H1 (cell line): ENCODE measurements around the gene TNFSF11. TPM values are rescaled to one million over a fixed set of nuclear protein-coding genes. Genes with fewer than 3 reads are reported as not detected.

Experiments used
- CTCF ChIA-PET: fragments of 300-600 bp; sonication (Branson Sonifier 250); formaldehyde crosslinking; loops from one replicate; lab custom pipeline; 2021; ENCODE audit not compliant: partially characterized antibody; lab: Charles Lee
- POLR2A ChIA-PET: fragments of 300-600 bp; sonication (Branson Sonifier 250); formaldehyde crosslinking; loops from one replicate; lab custom pipeline; 2021; ENCODE audit warnings: inconsistent platforms; ENCODE audit not compliant: partially characterized antibody; lab: Charles Lee
- DNase-seq, 2 experiments: peaks; one replicate each; pipeline versions ENCODE4 v3.0.0 to v3.0.0-alpha.2; 2010 to 2022; ENCODE audit warnings: low spot score in 2 of 2, low read depth in 1 of 2, mixed read lengths in 1 of 2
- FAIRE-seq: peaks from 2 replicates; lab custom pipeline; 2011; peaks lifted over from hg19 to GRCh38; lab: Jason Lieb, UNC
- H2AFZ ChIP-seq: 2 replicates; pipeline ENCODE4 v1.8.1; 2012; ENCODE audit warnings: low read length, inconsistent platforms
- H2AK5ac ChIP-seq: 2 replicates; pipeline ENCODE4 v1.6.1; 2013; ENCODE audit warnings: low read depth, low read length
- H2BK120ac ChIP-seq: replicated peaks from 2 replicates; pipeline ENCODE3; 2013; ENCODE audit warnings: low read depth, low read length, inconsistent platforms
- H2BK12ac ChIP-seq: 2 replicates; pipeline ENCODE4 v1.6.1; 2013; ENCODE audit warnings: low read depth, low read length
- H2BK15ac ChIP-seq: 2 replicates; pipeline ENCODE4 v1.6.1; 2013; ENCODE audit warnings: low read length
- H2BK20ac ChIP-seq: 2 replicates; pipeline ENCODE4 v1.6.1; 2013; ENCODE audit warnings: low read length
- H2BK5ac ChIP-seq: 2 replicates; pipeline ENCODE4 v1.6.1; 2013; ENCODE audit warnings: low read depth, low read length
- H3K14ac ChIP-seq: 2 replicates; pipeline ENCODE4 v1.6.1; 2013; ENCODE audit warnings: inconsistent platforms; ENCODE audit not compliant: insufficient read length
- H3K18ac ChIP-seq: 2 replicates; pipeline ENCODE4 v1.6.1; 2013; ENCODE audit warnings: low read length; ENCODE audit errors: extremely low read depth
- H3K23ac ChIP-seq: 2 replicates; pipeline ENCODE4 v1.6.1; 2013; ENCODE audit warnings: inconsistent platforms; ENCODE audit not compliant: insufficient read length
- H3K23me2 ChIP-seq: 2 replicates; pipeline ENCODE4 v1.6.1; 2013; ENCODE audit warnings: low read depth, low read length
- H3K27ac ChIP-seq: 2 replicates; pipeline ENCODE4 v1.6.1; 2011; ENCODE audit warnings: low read depth, low read length, inconsistent platforms
- H3K27me3 ChIP-seq, 4 experiments: replicated peaks in 1 of 4; 1 replicate in 1 of 4; 2 replicates in 3 of 4; pipeline versions ENCODE4 v1.6.1 to v1.8.1; 2011 to 2013; ENCODE audit warnings: low read length in 3 of 4, mild to moderate bottlenecking in 3 of 4, inconsistent platforms in 2 of 4, mixed read lengths in 2 of 4, moderate library complexity in 1 of 4; ENCODE audit not compliant: control insufficient read depth in 3 of 4, insufficient read depth in 3 of 4; ENCODE audit errors: extremely low read depth in 1 of 4
- H3K36me3 ChIP-seq, 4 experiments: 2 replicates each; pipeline versions ENCODE4 v1.6.1 to v1.8.1; 2011 to 2013; ENCODE audit warnings: mild to moderate bottlenecking in 4 of 4, low read length in 3 of 4, moderate library complexity in 2 of 4, control low read depth in 1 of 4, inconsistent platforms in 1 of 4; ENCODE audit not compliant: insufficient read depth in 4 of 4, control insufficient read depth in 2 of 4
- H3K4ac ChIP-seq: replicated peaks from 2 replicates; pipeline ENCODE3; 2013; ENCODE audit warnings: low read length, low read depth, mixed read lengths, inconsistent platforms; ENCODE audit not compliant: insufficient read length
- H3K4me1 ChIP-seq, 4 experiments: replicated peaks in 1 of 4; 1 replicate in 1 of 4; 2 replicates in 3 of 4; pipeline versions ENCODE4 v1.6.1 to v1.8.1; 2011 to 2013; ENCODE audit warnings: low read length in 3 of 4, inconsistent platforms in 2 of 4, mixed read lengths in 1 of 4; ENCODE audit not compliant: insufficient read depth in 4 of 4, control insufficient read depth in 3 of 4
- H3K4me2 ChIP-seq, 2 experiments: 2 replicates each; pipeline versions ENCODE4 v1.6.1 to v1.8.1; 2011 to 2013; ENCODE audit warnings: low read depth in 2 of 2, low read length in 2 of 2, control low read depth in 1 of 2, inconsistent platforms in 1 of 2, mild to moderate bottlenecking in 1 of 2; ENCODE audit not compliant: insufficient read depth in 1 of 2
- H3K4me3 ChIP-seq, 4 experiments: fragments of 200-600, 300-600 bp in 1 of 4; sonication (generic), shearing (Covaris generic), sonication (Bioruptor Twin) in 1 of 4; 2 replicates each; pipeline versions ENCODE4 v1.5.1 to v1.8.1; 2011 to 2016; ENCODE audit warnings: low read length in 4 of 4, low read depth in 3 of 4, control low read depth in 2 of 4, inconsistent platforms in 2 of 4, mild to moderate bottlenecking in 2 of 4, mixed read lengths in 1 of 4, moderate library complexity in 1 of 4; ENCODE audit not compliant: insufficient read depth in 2 of 4; ENCODE audit errors: extremely low read depth in 1 of 4
- H3K56ac ChIP-seq: replicated peaks from 2 replicates; pipeline ENCODE3; 2013; ENCODE audit warnings: low read depth, mild to moderate bottlenecking, mixed read lengths, low read length, inconsistent platforms; ENCODE audit not compliant: insufficient read length
- H3K79me1 ChIP-seq: 2 replicates; pipeline ENCODE4 v1.6.1; 2013; ENCODE audit warnings: low read depth, low read length, control low read depth
- H3K79me2 ChIP-seq, 2 experiments: 2 replicates each; pipeline versions ENCODE4 v1.6.1 to v1.8.1; 2012 to 2013; ENCODE audit warnings: low read length in 2 of 2, mild to moderate bottlenecking in 2 of 2, inconsistent platforms in 1 of 2; ENCODE audit not compliant: insufficient read depth in 2 of 2, control insufficient read depth in 1 of 2
- H3K9ac ChIP-seq, 4 experiments: replicated peaks in 1 of 4; 1 replicate in 1 of 4; 2 replicates in 3 of 4; pipeline versions ENCODE4 v1.6.1 to v1.8.1; 2011 to 2013; ENCODE audit warnings: low read depth in 3 of 4, low read length in 3 of 4, control low read depth in 2 of 4, mild to moderate bottlenecking in 2 of 4, moderate library complexity in 2 of 4, inconsistent platforms in 1 of 4; ENCODE audit errors: extremely low read depth in 1 of 4
- H3K9me3 ChIP-seq, 2 experiments: 2 replicates each; pipeline versions ENCODE4 v1.6.1 to v1.8.1; 2012 to 2013; ENCODE audit warnings: mild to moderate bottlenecking in 2 of 2, moderate library complexity in 2 of 2, control low read depth in 1 of 2, inconsistent platforms in 1 of 2, low read depth in 1 of 2, low read length in 1 of 2, mixed read lengths in 1 of 2; ENCODE audit not compliant: insufficient read depth in 2 of 2
- H4K20me1 ChIP-seq, 2 experiments: replicated peaks in 1 of 2; 2 replicates each; pipeline versions ENCODE3 to v1.8.1; 2011 to 2013; ENCODE audit warnings: inconsistent platforms in 2 of 2, low read length in 2 of 2, mild to moderate bottlenecking in 1 of 2; ENCODE audit not compliant: insufficient read depth in 2 of 2, control insufficient read depth in 1 of 2
- H4K5ac ChIP-seq: 2 replicates; pipeline ENCODE4 v1.6.1; 2013; ENCODE audit warnings: low read length, low read depth, mixed read lengths, inconsistent platforms; ENCODE audit not compliant: insufficient read length
- H4K8ac ChIP-seq: 2 replicates; pipeline ENCODE4 v1.8.0; 2013; ENCODE audit warnings: mild to moderate bottlenecking, moderate library complexity, low read length, inconsistent platforms; ENCODE audit not compliant: insufficient read depth; ENCODE audit errors: extremely low read depth
- H4K91ac ChIP-seq: replicated peaks from 2 replicates; pipeline ENCODE3; 2013; ENCODE audit warnings: low read length, mixed read lengths, inconsistent platforms; ENCODE audit not compliant: insufficient read length
- CBX5 ChIP-seq: fragments of 300-800, 300-1000 bp; sonication (generic); IDR thresholded peaks from 2 replicates; pipeline ENCODE4 v1.7.1; 2016; ENCODE audit warnings: antibody characterized with exemption, low read length, low read depth
- CHD1 ChIP-seq: IDR thresholded peaks from 2 replicates; pipeline ENCODE4 v1.6.1; 2012; ENCODE audit warnings: low read depth, low read length, improper control_type of control experiment
- KDM1A ChIP-seq: fragments of 200-600, 300-600 bp; sonication (generic); IDR thresholded peaks from 2 replicates; pipeline ENCODE4 v1.7.1; 2016; ENCODE audit warnings: mild to moderate bottlenecking, low read length, borderline replicate concordance
- RAD21 ChIP-seq, 2 experiments: IDR thresholded peaks in 1 of 2; conservative IDR thresholded peaks in 1 of 2; 2 replicates each; pipeline ENCODE4 v1.6.1; 2011; ENCODE audit warnings: low read depth in 2 of 2, low read length in 2 of 2, improper control_type of control experiment in 1 of 2, inconsistent platforms in 1 of 2, mild to moderate bottlenecking in 1 of 2, moderate library complexity in 1 of 2
- SAP30 ChIP-seq: fragments of 300-600 bp; sonication (generic); IDR thresholded peaks from 2 replicates; pipeline ENCODE4 v1.7.1; 2012; ENCODE audit warnings: low read length, moderate library complexity, mild to moderate bottlenecking, inconsistent platforms; ENCODE audit not compliant: insufficient read depth, insufficient replicate concordance
- SP4 ChIP-seq: IDR thresholded peaks from 2 replicates; pipeline ENCODE4 v1.6.1; 2012; ENCODE audit warnings: low read length, inconsistent platforms
- TCF12 ChIP-seq: IDR thresholded peaks from 2 replicates; pipeline ENCODE4 v1.6.1; 2011; ENCODE audit warnings: low read depth, mild to moderate bottlenecking, low read length
- TEAD4 ChIP-seq: IDR thresholded peaks from 2 replicates; pipeline ENCODE4 v1.6.1; 2012; ENCODE audit warnings: low read depth, low read length, inconsistent platforms, mixed read lengths
- WGBS, 2 experiments: shearing (Covaris generic) in 1 of 2; methylation state at CpG; one replicate each; pipeline versions ENCODE4 v1.1.6 to v1.1.7; 2013 to 2015; ENCODE audit warnings: low lambda C conversion rate in 2 of 2, mixed read lengths in 2 of 2, inconsistent platforms in 1 of 2, low coverage in 1 of 2, missing lambda C conversion rate in 1 of 2; ENCODE audit not compliant: insufficient replicate concordance in 2 of 2, insufficient coverage in 1 of 2, insufficient read length in 1 of 2; ENCODE audit errors: extremely low coverage in 1 of 2, missing lambda C conversion rate in 1 of 2; 5-methylcytosine and 5-hydroxymethylcytosine counted together
- polyA plus RNA-seq, 7 experiments: library from polyadenylated mRNA; depleted of rRNA in 3 of 7; stranded (reverse) in 5 of 7; unstranded in 2 of 7; fragments of >200 nt in 5 of 7; fragments of 200-250 nt in 2 of 7; gene quantifications; 1 replicate in 5 of 7; 2 replicates in 1 of 7; 4 replicates in 1 of 7; pipeline versions ENCODE4 v1.2.1 to v1.2.3, GENCODE V29; 2011 to 2013; ENCODE audit warnings: missing spikeins in 2 of 7, mixed read lengths in 2 of 7
- total RNA-seq: library from RNA; stranded (reverse); fragmentation: NEBNext Ultra II Directional; extraction: Animal tissue kit (Norgen Biotek cat#: 25700); gene quantifications from 2 replicates; pipeline ENCODE4 v1.2.1, GENCODE V29; 2021

The TNFSF11 gene
- total and polyA plus RNA-seq, 2 of the 8 experiments (the other 6 are each of a cell fraction or from before 2014, with no cell fraction given): 9.3 to 12.0 TPM

GRCh38 chr13:42592915-42593900 lies 19.3 kb downstream of the TNFSF11 start:
- Histone ChIP-seq H3K9ac (no peak overlapping the region), H3K36me3 (peaks cover 0 to 11% (median 0%) of the 10 kb centered on the region in 4 experiments; a peak in 2 of 8 replicates), H3K4ac (no peak overlapping the region), H3K4me3 (peak overlapping the region in 1 of 4 experiments; percentile 25; a peak in 1 of 8 replicates), H3K56ac (no peak overlapping the region), H3K14ac (no peak overlapping the region), H2BK120ac (peak overlapping the region; percentile 86), H2BK12ac (peak overlapping the region; percentile 76; the same call in 1 of the 2 replicates), H4K8ac (no peak overlapping the region), H3K23me2 (no peaks in the 10 kb centered on the region; the same call in 1 of the 2 replicates), H3K79me2 (peaks cover 0 to 29% of the 10 kb centered on the region in 2 experiments; a peak in 2 of 4 replicates), H3K27me3 (no peaks in the 10 kb centered on the region), H2BK20ac (peak overlapping the region; percentile 34; the same call in 1 of the 2 replicates), H3K27ac (0 out of 2 replicates have a peak overlapping the region, but pooled peaks have one; percentile 11), H2BK15ac (no peak overlapping the region), H3K18ac (peak overlapping the region; percentile 91), H3K4me2 (peak overlapping the region; percentile 50 to 70), H3K9me3 (no peaks in the 10 kb centered on the region), H2BK5ac (peak overlapping the region; percentile 93; the same call in 1 of the 2 replicates), H4K20me1 (no peaks in the 10 kb centered on the region), H4K91ac (peak overlapping the region; percentile 89), H3K23ac (no peak overlapping the region), H2AK5ac (peak overlapping the region; percentile 84; the same call in 1 of the 2 replicates), H2AFZ (no peak overlapping the region), H3K4me1 (peaks cover 3 to 28% (median 22%) of the 10 kb centered on the region in 4 experiments), H3K79me1 (no peaks in the 10 kb centered on the region; the same call in 1 of the 2 replicates), H4K5ac (peak overlapping the region; percentile 17)
- DNase-seq (peak in 1 of 2 experiments; percentile 21), FAIRE-seq (peak; percentile 95)
- ChIA-PET POLR2A (interaction anchor here (0.8 to 4.1 kb wide), 4 partner anchors 16 to 272 kb away, joined by 3 to 21 read pairs (median 7); no protein-coding TSS in a partner anchor), CTCF (interaction anchor here (0.6 to 1.2 kb wide), 2 partner anchors 27 to 259 kb away, joined by 3 read pairs; no protein-coding TSS in a partner anchor)
- 3% methylated on average over 8 of the region's 8 CpGs; no CpG with 5 or more reads in 1 of the 2 experiments for WGBS, 2 experiments
- TF ChIP-seq CBX5: no peak
- 0 out of 2 replicates have a peak, but pooled peaks have one; percentile 30 for TF ChIP-seq KDM1A
- TF ChIP-seq CHD1: no peak
- 0 out of 2 replicates have a peak, but pooled peaks have one; percentile 32 for TF ChIP-seq SP4
- 0 out of 2 replicates have a peak, but pooled peaks have one; percentile 64 for TF ChIP-seq TCF12
- TF ChIP-seq RAD21 (IDR thresholded peaks at IDR 0.05 in 1 of 2, conservative IDR thresholded peaks at IDR 0.05 in 1 of 2; ENCODE audit: low read depth in 2 of 2, low read length in 2 of 2): no peak
- TF ChIP-seq SAP30: no peak
- TF ChIP-seq TEAD4: 0 out of 2 replicates have a peak, but pooled peaks have one; percentile 8
